Kidney glomerular epithelial cell (primary cell): ENCODE measurements around the gene ZNF581.

Experiments used
- DNase-seq: peaks from one replicate; lab custom pipeline; 2025; lab: John Stamatoyannopoulos, UW

ZNF581 gene

DNA sequence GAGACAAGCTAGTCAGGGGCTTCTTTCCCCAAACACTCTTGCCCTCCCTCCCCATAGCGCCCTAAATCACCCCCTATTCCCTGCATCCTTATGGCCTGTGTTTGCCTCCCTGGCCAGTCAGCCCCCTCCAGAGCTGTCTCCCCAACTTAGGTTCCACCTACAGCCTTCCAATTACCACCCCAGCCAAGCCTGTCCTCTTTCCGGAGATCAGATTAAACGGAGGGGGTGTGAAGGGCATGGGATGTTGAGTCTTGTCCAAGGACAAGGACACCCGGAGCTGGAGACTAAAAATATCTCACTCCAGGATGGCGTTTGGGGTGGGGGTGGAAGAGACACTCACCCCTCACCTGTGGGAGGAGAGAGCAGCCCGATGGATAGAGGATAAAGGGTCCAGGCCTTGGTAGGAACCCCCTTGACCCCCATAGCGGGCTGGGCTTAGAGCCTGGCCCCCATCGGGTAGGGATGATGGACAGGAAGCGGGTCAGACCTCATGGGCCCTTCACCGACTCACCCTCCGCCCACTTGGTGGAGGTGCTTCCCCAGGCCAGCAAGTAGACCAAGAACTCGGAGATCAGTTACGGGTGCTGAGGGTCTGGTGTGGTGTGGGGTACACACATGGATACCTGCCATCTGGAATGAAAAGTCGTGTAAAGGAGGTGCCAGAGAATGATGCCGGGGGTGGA lies 32.0 kb upstream of the ZNF581 start:
- DNase-seq: no peak

DNA sequence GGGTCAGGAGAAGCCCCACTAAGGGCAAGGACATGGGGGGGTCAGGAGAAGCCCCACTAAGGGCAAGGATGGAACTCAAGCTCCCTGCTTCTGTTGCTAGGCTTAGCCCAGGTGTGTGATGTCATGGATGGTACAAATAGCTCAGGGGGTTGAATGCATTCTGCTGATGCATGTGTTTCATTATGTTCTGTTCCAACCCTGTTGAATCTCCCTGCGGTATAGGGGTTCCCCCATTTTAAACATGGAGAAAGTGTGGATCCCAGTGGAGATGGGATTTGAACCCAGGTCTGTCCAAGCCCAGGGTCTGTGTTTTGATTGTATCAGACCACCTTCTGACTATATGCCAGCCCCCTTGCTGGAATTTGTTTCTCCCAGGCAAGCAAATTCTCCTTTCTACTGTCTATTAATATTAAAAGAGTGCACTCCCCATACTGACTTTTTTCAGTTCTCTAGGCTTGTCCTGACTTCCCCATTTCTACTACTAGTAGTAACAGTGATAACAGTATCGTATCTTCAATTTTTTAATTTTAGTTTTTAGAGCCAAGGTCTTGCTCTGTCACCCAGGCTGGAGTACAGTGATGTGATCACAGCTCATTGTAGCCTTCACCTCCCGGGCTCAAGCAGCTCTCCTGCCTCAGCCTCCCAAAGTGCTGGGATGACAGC lies 31.3 kb upstream of the ZNF581 start:
- no peak for DNase-seq

- DNase-seq: no peak
Observed at GRCh38 chr19:55613396-55613795, 30.1 kb upstream of the ZNF581 start.

DNA sequence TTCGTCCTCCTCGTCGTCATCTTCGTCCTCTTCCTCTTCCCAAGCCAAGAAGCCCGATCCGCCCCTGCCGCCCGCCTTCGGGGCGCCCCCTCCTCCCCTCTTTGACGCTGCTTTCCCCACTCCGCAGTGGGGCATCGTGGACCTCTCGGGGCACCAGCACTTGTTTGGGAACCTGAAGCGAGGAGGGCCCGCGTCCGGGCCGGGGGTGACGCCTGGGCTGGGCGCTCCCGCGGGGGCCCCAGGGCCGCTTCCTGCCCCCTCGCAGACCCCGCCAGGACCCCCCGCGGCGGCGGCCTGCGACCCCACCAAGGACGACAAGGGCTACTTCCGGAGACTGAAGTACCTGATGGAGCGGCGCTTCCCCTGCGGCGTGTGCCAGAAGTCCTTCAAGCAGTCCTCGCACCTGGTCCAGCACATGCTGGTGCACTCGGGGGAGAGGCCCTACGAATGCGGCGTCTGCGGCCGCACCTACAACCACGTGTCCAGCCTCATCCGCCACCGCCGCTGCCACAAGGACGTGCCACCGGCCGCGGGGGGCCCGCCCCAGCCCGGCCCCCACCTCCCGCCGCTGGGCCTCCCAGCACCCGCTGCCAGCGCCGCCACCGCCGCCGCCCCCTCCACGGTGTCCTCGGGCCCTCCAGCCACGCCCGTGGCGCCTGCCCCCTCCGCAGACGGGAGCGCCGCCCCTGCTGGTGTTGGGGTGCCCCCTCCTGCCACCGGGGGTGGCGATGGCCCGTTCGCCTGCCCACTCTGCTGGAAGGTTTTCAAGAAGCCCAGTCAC lies 29.3 kb upstream of the ZNF581 start:
- DNase-seq: no peak

DNA sequence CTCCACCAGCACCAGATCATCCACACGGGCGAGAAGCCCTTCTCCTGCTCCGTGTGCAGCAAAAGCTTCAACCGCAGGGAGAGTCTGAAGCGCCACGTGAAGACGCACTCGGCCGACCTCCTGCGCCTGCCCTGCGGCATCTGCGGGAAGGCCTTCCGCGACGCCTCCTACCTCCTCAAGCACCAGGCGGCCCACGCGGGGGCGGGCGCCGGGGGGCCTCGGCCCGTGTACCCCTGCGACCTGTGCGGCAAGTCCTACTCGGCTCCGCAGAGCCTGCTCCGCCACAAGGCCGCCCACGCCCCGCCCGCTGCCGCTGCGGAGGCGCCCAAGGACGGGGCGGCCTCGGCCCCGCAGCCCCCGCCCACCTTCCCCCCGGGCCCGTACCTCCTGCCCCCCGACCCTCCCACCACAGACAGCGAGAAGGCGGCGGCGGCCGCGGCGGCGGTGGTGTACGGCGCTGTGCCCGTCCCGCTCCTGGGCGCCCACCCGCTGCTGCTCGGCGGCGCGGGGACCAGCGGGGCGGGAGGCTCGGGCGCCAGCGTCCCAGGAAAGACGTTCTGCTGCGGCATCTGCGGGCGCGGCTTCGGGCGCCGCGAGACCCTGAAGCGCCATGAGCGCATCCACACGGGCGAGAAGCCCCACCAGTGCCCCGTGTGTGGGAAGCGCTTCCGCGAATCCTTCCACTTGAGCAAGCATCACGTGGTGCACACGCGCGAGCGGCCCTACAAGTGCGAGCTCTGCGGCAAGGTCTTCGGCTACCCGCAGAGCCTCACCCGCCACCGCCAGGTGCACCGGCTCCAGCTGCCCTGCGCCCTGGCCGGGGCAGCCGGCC lies 28.5 kb upstream of the ZNF581 start:
- DNase-seq: no peak

- DNase-seq: no peak
Observed at GRCh38 chr19:55615543-55616394, 27.7 kb upstream of the ZNF581 start.

GRCh38 chr19:55616395-55616875 lies 27.0 kb upstream of the ZNF581 start:
- DNase-seq: no peak

GRCh38 chr19:55617426-55617825 lies 26.0 kb upstream of the ZNF581 start:
- no peak for DNase-seq

DNA sequence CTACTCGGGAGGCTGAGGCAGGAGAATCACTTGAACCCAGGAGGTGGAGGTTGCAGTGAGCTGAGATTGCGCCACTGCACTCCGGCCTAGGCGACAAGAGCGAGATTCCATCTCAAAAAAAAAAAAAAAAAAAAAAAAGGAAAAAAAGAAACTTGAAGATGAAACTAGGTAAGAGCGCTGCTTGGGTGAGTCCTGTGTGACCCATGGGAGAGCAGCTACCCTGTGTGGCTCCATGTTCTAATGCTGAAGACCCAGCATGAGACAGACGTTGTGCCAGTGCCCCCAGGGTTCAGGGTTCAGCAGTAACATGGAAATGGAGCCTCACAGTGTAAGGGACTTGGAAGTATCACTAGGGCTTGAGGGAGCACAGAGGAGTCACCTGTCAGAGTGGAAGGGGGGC lies 25.0 kb upstream of the ZNF581 start:
- DNase-seq: no peak

DNA sequence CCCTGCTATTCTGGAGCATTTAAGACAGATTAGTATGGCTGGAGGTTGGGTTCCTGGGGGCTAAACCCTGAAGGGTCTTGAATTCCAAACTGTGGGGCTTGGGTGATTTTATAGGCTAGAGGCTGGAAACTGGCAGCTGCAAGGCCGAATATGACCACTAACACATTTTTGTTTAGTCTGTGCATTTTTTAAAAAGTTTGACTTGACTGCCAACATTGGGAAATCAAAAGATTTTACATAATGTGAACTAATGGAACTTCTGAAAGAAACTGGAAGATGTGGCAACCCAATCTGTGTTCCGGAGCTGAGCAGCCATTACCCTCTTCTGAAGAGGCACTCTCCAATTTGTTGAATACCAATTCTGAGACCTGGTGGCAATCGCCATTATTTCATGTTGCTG lies 24.2 kb upstream of the ZNF581 start:
- no peak for DNase-seq

DNA sequence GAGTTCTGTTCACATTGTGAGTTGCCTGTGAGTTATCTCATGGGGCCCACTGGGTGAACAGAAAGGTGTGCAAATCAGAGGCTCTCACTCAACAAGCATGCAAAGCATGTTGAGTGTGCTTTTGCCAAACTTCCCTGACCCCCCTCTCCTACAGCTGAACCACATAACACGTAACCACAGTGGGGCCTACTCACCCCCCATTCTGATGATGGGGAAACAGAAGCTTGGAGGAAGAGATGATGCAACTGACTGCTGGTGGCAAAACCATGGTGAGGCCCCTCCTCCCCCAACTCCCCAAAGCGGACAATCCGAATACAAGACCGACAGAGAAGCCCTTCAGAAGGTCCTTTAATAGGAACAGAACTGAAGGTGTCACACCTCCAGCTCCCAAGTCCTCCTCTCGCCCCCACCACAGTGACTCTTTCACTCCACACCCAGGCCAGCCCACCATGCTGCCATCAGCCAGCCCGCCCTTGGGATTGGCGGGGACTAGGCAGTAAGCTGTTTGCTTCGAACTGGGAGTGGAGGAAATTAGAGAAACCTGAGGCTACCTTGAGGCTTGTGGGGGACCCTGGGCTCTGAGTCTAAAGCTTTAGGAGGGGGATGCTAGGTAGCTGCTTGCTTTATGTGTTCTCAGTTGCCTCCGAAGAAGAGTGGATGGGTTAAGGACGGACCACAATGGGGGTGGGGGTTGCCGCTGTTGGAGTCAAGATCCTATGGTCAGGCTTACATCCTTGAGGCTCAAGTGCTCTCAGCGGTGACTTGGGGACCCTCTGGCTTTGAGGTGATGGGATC lies 22.8 kb upstream of the ZNF581 start:
- no peak for DNase-seq

DNA sequence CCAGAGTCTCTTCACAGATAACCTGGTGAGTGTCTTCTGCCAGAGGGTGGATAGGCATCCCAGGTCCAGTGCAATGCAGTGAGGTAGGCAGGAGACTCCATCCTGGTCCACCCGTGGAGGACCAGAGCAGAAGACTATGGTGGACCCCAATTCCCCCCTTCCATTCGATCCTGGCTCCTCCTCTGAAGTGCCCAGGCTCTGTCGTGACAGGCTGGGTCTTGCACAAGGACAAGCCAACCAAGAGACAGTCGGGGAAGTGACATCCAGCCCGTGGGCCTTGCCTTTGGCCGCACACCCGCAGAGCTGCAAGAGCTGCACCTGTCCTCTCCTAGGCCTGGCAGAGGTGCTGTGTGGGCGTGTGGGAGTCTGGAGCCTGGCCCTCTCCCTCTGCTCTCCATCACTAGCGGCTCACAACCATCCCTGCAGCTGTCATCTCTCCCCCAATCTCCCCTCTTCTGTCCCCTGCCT lies 22.2 kb upstream of the ZNF581 start:
- DNase-seq: no peak

DNA sequence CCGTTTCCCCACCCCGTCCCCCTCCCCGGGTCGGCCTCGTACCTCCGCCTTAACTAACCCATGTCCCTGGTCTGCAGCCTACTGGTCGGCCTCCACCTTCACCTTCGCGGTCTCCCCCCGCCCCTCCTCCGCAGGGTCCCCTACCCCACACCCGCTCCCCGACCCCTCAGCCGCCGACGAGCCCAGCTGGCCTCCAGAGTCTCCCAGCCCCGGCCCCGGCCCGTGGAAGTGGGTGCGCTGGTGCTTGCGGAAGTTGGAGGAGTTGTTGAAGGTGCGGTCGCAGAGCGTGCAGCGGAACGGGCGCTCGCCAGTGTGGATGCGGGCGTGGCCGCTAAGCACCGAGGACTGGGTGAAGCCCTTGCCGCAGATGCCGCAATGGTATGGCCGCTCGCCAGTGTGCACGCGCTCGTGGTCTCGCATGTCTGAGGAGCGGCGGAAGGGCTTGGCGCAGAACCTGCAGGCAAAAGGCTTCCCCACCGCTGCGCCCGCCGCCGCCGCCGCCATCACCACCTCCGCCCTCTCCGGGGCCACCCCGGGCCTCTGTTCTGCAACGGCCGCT lies 21.7 kb upstream of the ZNF581 start:
- no peak for DNase-seq

- no peak for DNase-seq
Observed at GRCh38 chr19:55622242-55622969, 21.0 kb upstream of the ZNF581 start.

- DNase-seq: no peak
Observed at GRCh38 chr19:55623130-55623529, 20.3 kb upstream of the ZNF581 start.

GRCh38 chr19:55623561-55623960 lies 19.9 kb upstream of the ZNF581 start:
- DNase-seq: no peak

DNA sequence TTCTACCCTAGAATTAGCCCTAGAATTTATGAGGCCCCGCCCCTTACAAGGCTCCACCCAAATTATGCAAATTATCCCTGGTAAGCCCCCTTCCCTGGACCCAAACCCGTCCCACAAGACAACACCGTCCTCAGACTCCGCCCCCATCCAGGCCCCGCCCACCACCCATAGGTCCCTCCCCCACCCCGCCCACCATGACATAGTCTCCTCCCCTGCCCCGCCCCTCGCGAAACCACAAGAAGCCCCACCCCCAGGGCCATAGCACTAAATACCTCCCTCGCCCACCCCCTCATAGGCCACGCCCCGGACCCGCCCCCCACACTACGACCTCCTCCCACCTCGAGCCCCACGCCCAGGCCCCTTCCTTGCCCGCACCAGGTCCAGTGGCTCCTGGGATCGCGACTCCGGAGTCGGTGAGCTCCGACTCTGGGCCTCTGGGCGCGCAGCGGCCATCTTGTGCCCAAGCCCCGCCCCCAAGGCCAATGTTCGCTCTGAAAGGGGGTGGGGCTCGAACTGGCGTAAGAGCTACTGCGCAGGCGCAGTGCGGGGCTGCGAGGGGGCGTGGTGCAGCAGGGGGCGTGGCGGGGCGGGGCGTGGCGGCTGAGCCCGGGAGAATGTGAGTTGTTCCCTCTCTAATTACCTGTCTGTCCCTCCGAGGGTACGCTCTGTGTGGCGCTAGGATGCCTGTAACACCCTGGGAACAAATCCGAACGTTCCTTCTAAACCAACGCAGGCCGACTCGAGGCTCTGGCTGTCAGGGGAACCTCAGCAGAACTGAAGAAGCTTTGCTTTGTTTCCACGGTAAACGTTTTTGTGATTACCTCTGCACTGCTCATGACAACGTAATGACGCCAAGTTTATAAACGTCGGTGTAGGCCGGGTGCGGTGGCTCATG lies 19.1 kb upstream of the ZNF581 start, which contains the start of gene ZNF784:
Gene ZNF784 (minus strand): TSS at position 458 of the 895 bp plus-strand sequence. CDS start 5 bp downstream, at position 453.
- peak; percentile 75 for DNase-seq

DNA sequence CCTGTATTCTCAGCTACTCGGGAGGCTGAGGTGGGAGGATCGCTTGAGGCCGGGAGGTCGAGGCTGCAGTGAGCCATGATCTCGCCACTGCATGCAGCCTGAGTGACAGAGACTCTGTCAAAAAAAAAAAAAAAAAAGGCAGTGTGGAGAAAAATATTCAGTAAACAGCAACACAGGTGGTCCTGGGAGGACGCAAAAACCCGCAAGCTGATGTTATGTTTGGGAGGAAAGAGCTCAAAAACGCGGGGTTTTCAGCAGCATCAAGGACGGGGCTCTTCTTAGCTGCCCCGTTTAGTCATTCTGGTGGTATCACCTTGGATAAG lies 18.5 kb upstream of the ZNF581 start:
- DNase-seq: no peak
